GM19193 (cell line): ENCODE results near the gene FZR1.

ENCODE experiments used
- POLR2A ChIP-seq: IDR thresholded peaks from 4 replicates; pipeline ENCODE4 v1.6.1; 2011; ENCODE audit not compliant: insufficient read depth, insufficient read length; ENCODE audit errors: extremely low read depth

The FZR1 gene

DNA sequence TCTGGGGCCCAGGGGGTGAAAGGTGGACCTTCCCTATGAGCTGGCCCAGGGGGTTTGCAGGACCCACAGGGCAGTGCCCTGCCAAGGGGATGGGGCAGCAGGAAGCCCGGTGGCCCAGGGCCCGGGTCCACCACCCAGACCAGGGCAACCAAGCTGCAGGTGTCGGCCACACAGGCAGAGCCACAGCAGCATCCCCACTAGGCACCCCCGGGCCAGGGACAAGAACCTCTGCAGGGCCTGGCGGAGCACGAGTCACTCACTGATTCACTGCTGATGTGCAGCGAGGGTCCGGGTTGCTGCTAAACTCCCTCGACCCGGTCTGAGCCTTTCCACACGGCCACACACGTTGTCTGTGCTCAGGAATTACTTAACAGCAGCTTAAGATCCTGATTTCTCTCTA lies 8.8 kb downstream of the FZR1 start:
- no peak for TF ChIP-seq POLR2A

DNA sequence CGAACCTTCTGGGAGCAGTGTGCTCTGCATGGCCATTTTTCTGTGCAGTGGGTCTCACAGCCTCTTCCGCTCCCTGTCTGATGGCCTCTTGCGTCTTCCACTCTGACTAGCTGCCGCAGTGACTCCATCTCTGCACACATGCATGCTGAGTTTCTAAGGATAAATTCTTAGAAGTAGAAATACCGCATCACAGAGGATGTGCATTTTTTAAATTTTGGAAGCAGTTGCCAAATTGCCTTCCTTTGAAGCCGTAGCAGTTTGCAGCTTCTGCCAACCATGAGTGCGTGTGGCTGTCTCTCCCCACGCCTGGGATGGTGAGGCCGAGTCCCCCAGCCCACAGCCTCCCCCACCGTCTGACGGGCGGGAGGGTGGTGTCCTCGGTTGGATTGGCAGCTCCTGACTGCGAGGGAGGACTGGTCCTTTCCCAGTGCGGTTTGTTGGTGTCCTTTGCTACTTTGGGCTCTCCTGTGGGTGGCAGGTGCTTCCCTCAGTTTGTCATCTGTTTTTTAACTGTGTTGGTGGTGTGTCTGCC lies 9.8 kb downstream of the FZR1 start:
- TF ChIP-seq POLR2A = no peak

GRCh38 chr19:3516675-3517207 lies 10.6 kb downstream of the FZR1 start:
- no peak for TF ChIP-seq POLR2A

GRCh38 chr19:3517638-3518037 lies 11.5 kb downstream of the FZR1 start:
- TF ChIP-seq POLR2A = no peak

GRCh38 chr19:3518255-3518654 lies 12.1 kb downstream of the FZR1 start:
- no peak for TF ChIP-seq POLR2A

DNA sequence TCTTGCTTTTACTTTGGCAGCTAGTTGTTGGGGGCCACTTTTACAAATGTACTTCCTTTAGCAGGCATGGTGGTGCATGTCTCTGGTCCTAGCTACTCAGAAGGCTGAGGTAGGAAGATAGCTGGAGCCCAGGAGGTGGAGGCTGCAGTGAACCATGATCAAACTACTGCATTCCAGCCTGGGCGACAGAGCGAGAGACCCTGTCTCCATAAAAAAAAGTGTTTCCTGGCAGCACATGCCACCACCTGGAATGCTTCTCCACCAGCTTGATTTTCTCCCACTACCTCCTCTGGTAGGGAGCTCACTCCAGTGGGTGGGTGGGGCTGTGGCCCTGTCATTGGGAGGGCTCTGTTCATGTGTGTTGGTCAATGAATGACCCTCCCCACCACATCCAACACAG lies 12.5 kb downstream of the FZR1 start:
- TF ChIP-seq POLR2A = no peak

GRCh38 chr19:3519126-3519525 lies 13.0 kb downstream of the FZR1 start:
- no peak for TF ChIP-seq POLR2A

DNA sequence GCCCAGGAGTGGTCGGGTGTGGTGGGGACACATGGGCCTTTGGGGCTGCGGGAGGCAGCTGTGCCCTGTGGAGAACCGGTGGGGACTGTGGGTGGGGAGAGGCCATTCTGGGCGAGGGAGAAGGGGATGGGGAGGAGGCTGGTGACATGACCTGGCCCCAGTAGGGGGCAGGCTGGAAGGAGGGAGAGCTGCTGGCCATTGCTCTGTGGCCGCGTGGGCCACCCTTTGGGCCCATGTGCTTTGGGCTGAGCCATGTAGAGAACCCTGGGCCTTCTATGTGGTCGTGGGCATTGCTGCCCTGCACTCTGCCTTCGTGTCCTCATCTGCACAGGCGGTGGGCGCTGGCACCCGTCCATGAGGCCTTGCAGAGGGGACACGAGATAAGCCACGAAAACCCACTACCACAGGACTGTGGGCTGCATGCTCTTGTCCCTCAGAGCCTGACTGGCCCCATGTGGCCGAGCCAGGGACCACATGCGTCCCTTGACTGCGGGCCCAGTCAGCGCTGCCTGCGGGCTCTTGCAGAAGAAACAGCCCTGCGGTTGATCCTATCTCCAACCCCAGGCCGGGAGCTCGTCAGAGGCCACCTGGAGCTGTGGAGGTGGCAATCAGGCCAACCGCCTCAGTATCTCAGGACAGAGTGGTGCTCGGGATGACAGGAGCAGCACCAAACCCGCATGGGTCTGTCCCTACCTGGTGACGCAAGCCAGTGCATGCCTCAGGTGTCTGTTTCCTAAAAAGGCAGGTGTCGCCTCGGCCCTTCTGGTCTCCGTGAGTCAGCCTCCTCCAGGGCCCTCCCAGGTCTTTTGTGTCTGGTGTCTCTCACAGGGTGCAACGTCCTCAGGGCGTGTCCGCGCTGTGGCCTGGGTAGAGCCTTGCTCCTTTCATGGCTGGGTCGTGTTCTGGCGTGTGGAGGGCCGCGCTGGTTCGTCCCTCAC lies 14.3 kb downstream of the FZR1 start:
- TF ChIP-seq POLR2A = no peak

GRCh38 chr19:3521104-3521445 lies 15.0 kb downstream of the FZR1 start:
- TF ChIP-seq POLR2A = no peak

DNA sequence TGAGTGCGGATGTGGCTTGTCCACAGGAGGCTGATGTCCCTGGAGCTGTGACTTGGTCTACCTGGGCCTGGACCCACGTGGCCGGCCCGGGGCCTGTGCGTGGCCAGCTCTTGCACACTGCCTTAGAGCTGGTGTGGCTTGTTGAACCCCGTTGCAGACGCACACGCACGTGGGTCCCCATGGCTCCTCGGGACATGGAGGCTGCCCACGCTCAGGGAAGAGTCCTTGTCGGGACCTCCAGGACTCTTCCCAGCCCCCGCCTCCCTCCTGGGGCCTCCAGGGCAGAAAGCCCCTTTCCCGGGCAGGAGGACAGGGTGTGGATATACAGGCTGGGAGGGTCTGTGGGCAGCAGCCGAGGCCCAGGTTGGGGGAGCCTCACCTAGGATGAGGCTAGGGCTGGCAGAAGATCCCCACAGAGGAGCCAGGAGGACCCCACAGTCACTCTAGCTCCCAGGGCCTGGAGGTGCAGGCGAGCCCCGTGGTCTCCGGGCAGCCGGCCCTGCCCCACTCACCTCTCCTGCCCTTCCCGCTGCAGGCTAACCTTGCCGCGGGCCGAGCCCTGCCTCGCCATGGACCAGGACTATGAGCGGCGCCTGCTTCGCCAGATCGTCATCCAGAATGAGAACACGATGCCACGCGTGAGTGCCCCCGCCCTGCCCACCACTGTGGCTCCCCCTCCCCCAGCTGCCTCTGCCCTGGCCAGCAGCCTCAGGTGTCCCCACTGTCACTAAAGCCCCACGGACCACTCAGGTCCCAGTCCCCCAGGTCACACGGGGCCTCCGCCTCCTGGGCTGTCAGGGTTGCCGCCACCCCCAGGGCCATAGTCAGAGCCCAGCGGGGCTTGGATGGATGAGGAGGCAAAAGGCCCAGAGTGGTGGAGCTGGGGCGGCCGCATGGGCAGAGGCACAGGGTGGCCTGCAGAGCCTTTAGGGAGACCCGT lies 16.6 kb downstream of the FZR1 start:
- no peak for TF ChIP-seq POLR2A

DNA sequence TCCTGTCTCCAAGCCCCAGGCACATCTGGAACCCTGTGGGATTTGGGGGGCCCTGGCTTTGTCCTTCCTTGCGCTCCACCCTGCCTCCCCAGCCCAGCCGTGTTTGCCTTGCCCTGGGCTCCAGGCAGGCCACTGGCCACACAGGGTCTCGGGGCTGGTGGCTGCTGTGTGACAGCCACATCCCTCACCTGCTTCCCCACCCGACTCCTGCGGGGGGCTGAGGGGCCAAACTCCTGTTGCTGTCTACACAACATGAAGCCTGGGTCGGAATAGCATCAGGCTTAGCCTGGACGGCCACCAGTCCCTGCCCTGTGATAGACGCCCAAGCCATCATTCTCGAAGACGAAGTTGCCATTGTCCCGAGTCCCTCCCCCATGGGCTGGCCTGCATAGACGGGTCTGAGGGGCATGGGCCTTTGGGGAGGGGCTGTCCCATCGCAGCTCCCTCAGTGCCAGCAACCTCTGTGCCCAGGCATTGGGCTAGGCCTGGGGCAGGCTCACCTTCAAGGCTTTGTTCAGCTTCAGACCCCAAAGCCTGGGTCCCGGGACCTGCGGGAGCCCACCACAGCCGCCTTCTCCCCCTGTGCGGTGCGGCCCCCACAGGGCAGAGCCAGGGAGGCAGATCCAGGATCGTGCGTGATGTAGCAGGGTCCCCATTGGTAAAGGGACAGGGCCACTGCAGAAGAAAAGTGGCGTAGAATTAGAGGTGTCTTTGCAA lies 17.4 kb downstream of the FZR1 start:
- no peak for TF ChIP-seq POLR2A

DNA sequence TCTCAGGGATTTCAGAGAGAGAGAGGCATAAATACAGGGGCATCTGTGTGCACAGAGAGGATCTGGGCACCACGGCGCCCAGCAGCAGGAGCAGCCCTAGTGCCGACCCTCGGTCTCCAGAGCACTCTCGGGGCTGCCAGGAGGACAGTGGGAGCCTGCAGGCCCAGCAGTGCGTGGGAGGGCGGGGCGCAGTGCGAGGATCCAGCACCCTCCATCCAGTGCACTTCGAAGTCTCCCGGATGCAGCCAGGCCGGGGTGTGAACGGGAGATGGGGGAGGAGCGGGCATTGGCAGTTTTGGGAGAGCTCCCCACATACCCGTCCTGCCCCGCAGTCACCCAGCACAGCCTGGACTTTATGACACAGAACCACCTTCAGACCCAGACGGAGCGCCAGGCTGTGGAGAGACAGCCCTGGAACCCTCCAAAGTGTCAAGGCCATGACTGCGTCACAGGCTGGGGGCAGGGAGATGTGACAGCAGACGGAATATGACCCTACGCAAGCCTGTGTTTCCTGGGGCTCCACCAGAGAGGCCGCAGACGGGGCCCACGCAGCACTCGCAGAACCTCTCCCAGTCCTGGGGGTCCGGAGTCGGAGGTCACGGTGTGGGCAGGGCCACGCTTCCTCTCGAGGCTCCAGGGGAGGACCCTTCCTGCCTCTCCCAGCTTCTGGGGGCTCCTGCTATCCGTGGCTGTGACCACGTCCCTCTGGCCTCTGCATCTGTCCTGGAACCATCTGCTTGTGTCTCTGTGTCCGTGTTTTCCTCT lies 18.1 kb downstream of the FZR1 start:
- TF ChIP-seq POLR2A = no peak

DNA sequence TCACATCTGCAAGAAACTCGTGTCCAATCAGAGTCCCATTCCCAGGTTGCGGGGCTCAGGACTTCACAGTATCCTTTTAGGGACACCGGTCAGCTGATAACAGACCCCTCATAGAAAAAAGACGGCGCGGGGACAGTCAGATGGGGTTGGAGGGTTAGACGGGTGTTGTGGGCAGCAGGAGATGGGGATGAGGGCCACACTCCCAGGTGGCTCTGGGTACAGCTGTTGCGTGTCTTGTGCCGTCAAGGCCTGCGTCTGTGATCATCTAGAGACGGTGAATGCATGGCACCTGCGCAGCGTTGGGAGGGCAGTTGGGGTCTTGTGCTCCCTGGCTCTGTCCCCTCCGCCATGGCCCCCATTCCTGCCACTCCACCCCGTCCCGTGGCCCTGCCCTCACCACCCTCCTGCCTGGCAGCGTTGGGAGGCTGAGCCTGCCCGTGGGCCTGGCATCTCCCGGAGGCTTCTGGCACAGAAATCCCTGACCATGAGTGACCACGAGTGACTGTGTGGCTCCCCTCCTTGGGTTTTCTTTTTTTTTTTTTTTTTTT lies 18.9 kb downstream of the FZR1 start:
- TF ChIP-seq POLR2A = no peak
